Measurements from ENCODE around the gene FBXL19. TPM values are rescaled to one million over a fixed set of nuclear protein-coding genes. Genes with fewer than 3 reads are reported as not detected.

Gene FBXL19
- total RNA-seq, 1 donor from 2014 or later, result 19.4 TPM

- peaks cover 28% of the 10 kb centered on the region for H3K4me1 Mint-ChIP-seq (ENCODE audit: low read depth)
- DNase-seq (ENCODE audit: low spot score), result no peak
- H3K27ac Mint-ChIP-seq (ENCODE audit: unreplicated experiment), result peak overlapping the region; percentile 97
- peak overlapping the region; percentile 89 for H3K4me3 Mint-ChIP-seq (ENCODE audit: unreplicated experiment)
- no peaks in the 10 kb centered on the region for H3K27me3 Mint-ChIP-seq (ENCODE audit: low read depth)
- no peaks in the 10 kb centered on the region for H3K9me3 Mint-ChIP-seq (ENCODE audit: low read depth)
- no peak for TF ChIP-seq CTCF (IDR thresholded peaks at IDR 0.05)
- H3K36me3 Mint-ChIP-seq (ENCODE audit: low read depth), result peaks cover 11% of the 10 kb centered on the region
Observed at GRCh38 chr16:30876867-30877266, 46.5 kb upstream of the FBXL19 start.

- Mint-ChIP-seq H3K27me3 (ENCODE audit: low read depth) (no peaks in the 10 kb centered on the region), H3K9me3 (ENCODE audit: low read depth) (no peaks in the 10 kb centered on the region), H3K36me3 (ENCODE audit: low read depth) (peaks cover 8% of the 10 kb centered on the region), H3K4me1 (ENCODE audit: low read depth) (no peaks in the 10 kb centered on the region), H3K27ac (ENCODE audit: unreplicated experiment) (peak overlapping the region; percentile 24), H3K4me3 (ENCODE audit: unreplicated experiment) (no peak overlapping the region)
- no peak for TF ChIP-seq CTCF (IDR thresholded peaks at IDR 0.05)
- no peak for DNase-seq (ENCODE audit: low spot score)
Observed at GRCh38 chr16:30882429-30883310, 40.7 kb upstream of the FBXL19 start.

- no peaks in the 10 kb centered on the region for H3K27me3 Mint-ChIP-seq (ENCODE audit: low read depth)
- peaks cover 1% of the 10 kb centered on the region for H3K4me1 Mint-ChIP-seq (ENCODE audit: low read depth)
- H3K27ac Mint-ChIP-seq (ENCODE audit: unreplicated experiment), result no peak overlapping the region
- no peak overlapping the region for H3K4me3 Mint-ChIP-seq (ENCODE audit: unreplicated experiment)
- H3K36me3 Mint-ChIP-seq (ENCODE audit: low read depth), result peaks cover 12% of the 10 kb centered on the region
- H3K9me3 Mint-ChIP-seq (ENCODE audit: low read depth), result no peaks in the 10 kb centered on the region
- DNase-seq (ENCODE audit: low spot score), result no peak
- TF ChIP-seq CTCF (IDR thresholded peaks at IDR 0.05), result no peak
Observed at GRCh38 chr16:30884760-30885159, 38.6 kb upstream of the FBXL19 start.

GRCh38 chr16:30885196-30885595 lies 38.2 kb upstream of the FBXL19 start:
- peaks cover 3% of the 10 kb centered on the region for H3K4me1 Mint-ChIP-seq (ENCODE audit: low read depth)
- TF ChIP-seq CTCF (IDR thresholded peaks at IDR 0.05), result no peak
- no peak overlapping the region for H3K4me3 Mint-ChIP-seq (ENCODE audit: unreplicated experiment)
- H3K36me3 Mint-ChIP-seq (ENCODE audit: low read depth), result peaks cover 14% of the 10 kb centered on the region
- H3K9me3 Mint-ChIP-seq (ENCODE audit: low read depth), result no peaks in the 10 kb centered on the region
- H3K27me3 Mint-ChIP-seq (ENCODE audit: low read depth), result no peaks in the 10 kb centered on the region
- DNase-seq (ENCODE audit: low spot score), result no peak
- H3K27ac Mint-ChIP-seq (ENCODE audit: unreplicated experiment), result no peak overlapping the region

GRCh38 chr16:30886145-30886544 lies 37.2 kb upstream of the FBXL19 start:
- Mint-ChIP-seq H3K27ac (ENCODE audit: unreplicated experiment) (no peak overlapping the region), H3K9me3 (ENCODE audit: low read depth) (no peaks in the 10 kb centered on the region), H3K27me3 (ENCODE audit: low read depth) (no peaks in the 10 kb centered on the region), H3K4me1 (ENCODE audit: low read depth) (peaks cover 3% of the 10 kb centered on the region), H3K4me3 (ENCODE audit: unreplicated experiment) (no peak overlapping the region), H3K36me3 (ENCODE audit: low read depth) (peaks cover 14% of the 10 kb centered on the region)
- DNase-seq (ENCODE audit: low spot score), result no peak
- TF ChIP-seq CTCF (IDR thresholded peaks at IDR 0.05), result no peak

Data from chondrocyte (in vitro differentiated cells).